MCF 10A (cell line): Measurements from ENCODE around the gene ACOT9. TPM values are rescaled to one million over a fixed set of nuclear protein-coding genes. Genes with fewer than 3 reads are reported as not detected.

Source experiments
- BruUV-seq: library from RNA; stranded (reverse); fragments of 400-500 nt; replicated peaks from 2 replicates; lab custom pipeline; 2021; lab: Mats Ljungman, UMichigan
- CTCF ChIA-PET: fragments of 300-600 bp; sonication (Branson Sonifier 250); formaldehyde crosslinking; extraction: SDS; loops from one replicate; lab custom pipeline; 2021; ENCODE audit warnings: antibody characterized with exemption, inconsistent platforms; lab: Yijun Ruan, JAX
- POLR2A ChIA-PET: fragments of 300-600, 350-650 bp; sonication (Branson Sonifier 250); formaldehyde crosslinking; extraction: SDS; loops from one replicate; lab custom pipeline; 2020; ENCODE audit warnings: antibody characterized with exemption, inconsistent platforms; lab: Yijun Ruan, JAX
- DNase-seq: peaks from one replicate; pipeline ENCODE4 v3.0.0-alpha.2; 2018; ENCODE audit not compliant: unreplicated experiment
- H3K27ac Mint-ChIP-seq: one replicate; pipeline ENCODE4 v1.8.0; 2022; ENCODE audit warnings: mild to moderate bottlenecking, low read depth, mixed read lengths; ENCODE audit not compliant: unreplicated experiment
- H3K27me3 Mint-ChIP-seq: one replicate; pipeline ENCODE4 v1.8.0; 2022; ENCODE audit warnings: mixed read lengths; ENCODE audit not compliant: insufficient read depth, unreplicated experiment
- H3K36me3 Mint-ChIP-seq: one replicate; pipeline ENCODE4 v1.8.0; 2022; ENCODE audit warnings: mild to moderate bottlenecking, moderate library complexity, mixed read lengths; ENCODE audit not compliant: insufficient read depth, unreplicated experiment
- H3K4me1 Mint-ChIP-seq: one replicate; pipeline ENCODE4 v1.8.0; 2022; ENCODE audit warnings: mixed read lengths; ENCODE audit not compliant: insufficient read depth, unreplicated experiment
- H3K4me3 Mint-ChIP-seq: one replicate; pipeline ENCODE4 v1.8.0; 2022; ENCODE audit warnings: mild to moderate bottlenecking, moderate library complexity, mixed read lengths; ENCODE audit not compliant: unreplicated experiment
- H3K9me3 Mint-ChIP-seq: one replicate; pipeline ENCODE4 v1.8.0; 2022; ENCODE audit warnings: mixed read lengths; ENCODE audit not compliant: unreplicated experiment
- intact Hi-C: fragments of 100-400 bp; cut with micrococcal nuclease; formaldehyde crosslinking; loops from 2 replicates; pipeline ENCODE4 v1.14.1; 2022
- total RNA-seq: library from RNA; stranded (reverse); gene quantifications from 2 replicates; pipeline ENCODE4 v1.2.3, GENCODE V29; 2022
- TF ChIP-seq, protein P1 (sequence below): fragments of 200-600 bp; IDR thresholded peaks from one replicate; pipeline ENCODE4 v1.8.0; 2022; ENCODE audit warnings: antibody characterized with exemption, mild to moderate bottlenecking; ENCODE audit not compliant: unreplicated experiment

Gene ACOT9
- total RNA-seq, 1 experiment from 2014 or later = 83.9 TPM

DNA sequence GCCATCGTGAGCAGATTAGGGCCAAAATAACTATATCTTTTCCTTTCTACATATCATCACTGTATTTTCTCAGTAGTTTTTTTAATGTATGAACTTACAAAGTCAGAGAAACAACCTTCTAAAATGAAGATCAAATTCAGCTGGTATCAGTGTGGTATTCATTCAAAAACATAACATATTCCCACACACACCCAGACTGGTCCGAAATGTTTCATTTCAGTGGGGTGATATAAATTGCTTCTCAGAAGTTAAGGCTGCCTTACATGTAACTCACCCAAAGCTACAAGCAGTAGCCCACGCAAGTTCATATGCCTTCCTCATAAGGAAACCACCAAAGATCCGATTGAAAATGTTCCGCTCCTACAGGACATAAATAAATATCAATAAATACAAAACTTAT is 37.8 kb downstream of the ACOT9 start:
- H3K36me3 Mint-ChIP-seq = peaks cover 61% of the 10 kb centered on the region
- TF ChIP-seq, protein P1, sequence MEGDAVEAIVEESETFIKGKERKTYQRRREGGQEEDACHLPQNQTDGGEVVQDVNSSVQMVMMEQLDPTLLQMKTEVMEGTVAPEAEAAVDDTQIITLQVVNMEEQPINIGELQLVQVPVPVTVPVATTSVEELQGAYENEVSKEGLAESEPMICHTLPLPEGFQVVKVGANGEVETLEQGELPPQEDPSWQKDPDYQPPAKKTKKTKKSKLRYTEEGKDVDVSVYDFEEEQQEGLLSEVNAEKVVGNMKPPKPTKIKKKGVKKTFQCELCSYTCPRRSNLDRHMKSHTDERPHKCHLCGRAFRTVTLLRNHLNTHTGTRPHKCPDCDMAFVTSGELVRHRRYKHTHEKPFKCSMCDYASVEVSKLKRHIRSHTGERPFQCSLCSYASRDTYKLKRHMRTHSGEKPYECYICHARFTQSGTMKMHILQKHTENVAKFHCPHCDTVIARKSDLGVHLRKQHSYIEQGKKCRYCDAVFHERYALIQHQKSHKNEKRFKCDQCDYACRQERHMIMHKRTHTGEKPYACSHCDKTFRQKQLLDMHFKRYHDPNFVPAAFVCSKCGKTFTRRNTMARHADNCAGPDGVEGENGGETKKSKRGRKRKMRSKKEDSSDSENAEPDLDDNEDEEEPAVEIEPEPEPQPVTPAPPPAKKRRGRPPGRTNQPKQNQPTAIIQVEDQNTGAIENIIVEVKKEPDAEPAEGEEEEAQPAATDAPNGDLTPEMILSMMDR = no peak
- H3K27me3 Mint-ChIP-seq = peaks cover 13% of the 10 kb centered on the region
- ChIA-PET POLR2A (no interaction called here), CTCF (interaction anchor here (0.6 to 0.9 kb wide), 2 partner anchors 114 to 197 kb away, joined by 3 read pairs; no protein-coding TSS in a partner anchor)
- no peak overlapping the region for H3K27ac Mint-ChIP-seq
- H3K4me3 Mint-ChIP-seq = no peak overlapping the region
- no peak for DNase-seq
- intact Hi-C loops = no loop called here
- no TSS peak for BruUV-seq
- no peaks in the 10 kb centered on the region for H3K9me3 Mint-ChIP-seq
- H3K4me1 Mint-ChIP-seq = no peaks in the 10 kb centered on the region

DNA sequence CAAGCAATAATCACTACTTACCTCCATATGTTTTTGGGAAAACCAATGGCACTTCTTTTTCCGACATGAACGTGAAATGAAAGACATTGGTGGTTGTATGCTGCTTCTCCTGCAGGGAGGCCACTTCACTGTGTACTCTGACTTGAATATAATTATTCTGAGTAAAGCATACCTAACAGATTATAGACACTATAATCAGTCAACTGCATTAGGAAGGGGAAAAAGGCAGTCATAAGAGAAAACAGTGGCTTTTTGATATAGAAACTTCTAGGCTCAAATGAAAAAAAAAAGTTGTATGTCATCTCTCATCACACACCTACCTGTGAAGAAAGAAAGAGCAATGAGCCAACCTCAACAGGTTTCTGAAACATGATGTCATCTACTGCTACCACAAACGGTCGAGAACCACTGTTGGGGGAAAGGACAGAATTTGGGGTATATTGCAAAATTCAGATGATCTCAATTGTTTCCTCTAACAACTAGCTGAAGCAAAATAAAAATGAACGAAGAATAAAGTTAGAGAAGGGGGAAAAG is 38.3 kb downstream of the ACOT9 start:
- intact Hi-C loops = no loop called here
- no TSS peak for BruUV-seq
- ChIA-PET POLR2A (no interaction called here), CTCF (interaction anchor here (0.6 to 0.9 kb wide), 2 partner anchors 115 to 198 kb away, joined by 3 read pairs; no protein-coding TSS in a partner anchor)
- peaks cover 59% of the 10 kb centered on the region for H3K36me3 Mint-ChIP-seq
- H3K27ac Mint-ChIP-seq = no peak overlapping the region
- H3K9me3 Mint-ChIP-seq = no peaks in the 10 kb centered on the region
- peaks cover 13% of the 10 kb centered on the region for H3K27me3 Mint-ChIP-seq
- TF ChIP-seq, protein P1 = no peak
- H3K4me1 Mint-ChIP-seq = no peaks in the 10 kb centered on the region
- no peak for DNase-seq
- no peak overlapping the region for H3K4me3 Mint-ChIP-seq

DNA sequence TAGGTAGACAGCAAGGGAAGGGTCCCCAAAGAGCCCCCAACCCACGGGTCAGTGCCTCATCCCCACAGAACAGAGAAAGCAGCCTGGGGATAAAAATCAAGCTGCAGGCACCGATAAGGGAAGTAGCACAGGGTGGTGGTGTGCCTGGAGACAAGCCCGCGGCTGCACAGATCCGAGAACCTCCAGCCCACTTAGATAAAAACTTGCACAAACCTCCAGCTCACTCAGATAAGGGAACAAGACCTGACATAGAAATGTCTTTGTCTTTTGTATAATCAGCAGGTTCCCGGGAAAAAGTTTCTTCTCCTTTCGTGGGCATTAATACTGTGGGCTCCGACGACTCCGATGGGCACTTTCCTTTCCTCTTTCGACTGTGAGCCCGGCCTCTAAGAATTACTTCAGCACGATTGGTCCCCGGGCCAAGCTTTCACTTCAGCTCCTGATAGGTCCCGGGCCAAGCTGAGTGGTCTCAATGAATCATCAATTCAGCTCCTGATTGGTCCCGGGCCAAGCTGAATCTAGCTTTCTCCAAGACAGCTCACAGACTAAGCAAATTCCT is 43.4 kb downstream of the ACOT9 start:
- ChIA-PET CTCF (interaction anchor here (1.0 to 1.6 kb wide), 3 partner anchors 11 to 355 kb away, joined by 6 to 15 read pairs (median 7); partner anchors contain the start of gene EIF2S3), POLR2A (interaction anchor here (0.6 kb wide), 1 partner anchor 53 kb away, joined by 3 read pairs; no protein-coding TSS in a partner anchor)
- Mint-ChIP-seq H3K27ac (no peak overlapping the region), H3K4me3 (no peak overlapping the region), H3K9me3 (no peaks in the 10 kb centered on the region), H3K27me3 (peaks cover 13% of the 10 kb centered on the region), H3K36me3 (peaks cover 23% of the 10 kb centered on the region), H3K4me1 (no peaks in the 10 kb centered on the region)
- no peak for DNase-seq
- TF ChIP-seq, protein P1 = no peak
- intact Hi-C loops = no loop called here
- no TSS peak for BruUV-seq

DNA sequence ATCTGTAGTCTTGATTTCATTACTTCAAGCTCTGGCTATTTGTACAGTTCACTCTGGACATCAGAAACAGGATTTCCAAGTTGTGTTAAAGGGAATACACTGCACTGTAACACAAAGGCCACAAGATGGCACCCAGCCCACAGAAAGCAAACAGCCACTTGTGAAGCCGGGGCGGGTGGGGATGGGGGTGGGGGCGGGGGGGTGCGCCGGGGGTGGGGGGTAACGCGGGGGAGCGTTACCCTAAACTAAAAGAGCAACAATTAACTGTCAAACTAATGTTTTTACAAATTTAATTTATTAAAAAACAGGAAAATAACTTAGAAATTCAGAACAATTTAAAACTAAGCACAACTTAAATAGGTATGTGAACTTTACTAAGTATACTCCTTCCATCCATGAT is 48.5 kb downstream of the ACOT9 start:
- Mint-ChIP-seq H3K9me3 (no peaks in the 10 kb centered on the region), H3K4me3 (no peak overlapping the region), H3K36me3 (peaks cover 5% of the 10 kb centered on the region), H3K27me3 (no peaks in the 10 kb centered on the region), H3K4me1 (no peaks in the 10 kb centered on the region), H3K27ac (no peak overlapping the region)
- POLR2A ChIA-PET = interaction anchor here (3.1 kb wide), 1 partner anchor 207 kb away, joined by 13 read pairs; no protein-coding TSS in a partner anchor
- TF ChIP-seq, protein P1 = peak; percentile 70
- intact Hi-C loops = loop anchor here (1.0 to 2.0 kb wide), 2 partner anchors 86 to 208 kb away; no protein-coding TSS in a partner anchor
- CTCF ChIA-PET = interaction anchor here (0.6 to 9.6 kb wide), 21 partner anchors 8 to 1758 kb away, joined by 3 to 137 read pairs (median 3); partner anchors contain the start of gene SAT1
- peak; percentile 75 for DNase-seq
- BruUV-seq = no TSS peak
